GM18867 (cell line): ENCODE data around the gene CASR.

Experiments used
- ATAC-seq: cut with Tn5 transposase; IDR thresholded peaks from one replicate; pipeline ENCODE4 v1.9.1; 2021; ENCODE audit warnings: mild to moderate bottlenecking, moderate library complexity; ENCODE audit not compliant: unreplicated experiment

The CASR gene

DNA sequence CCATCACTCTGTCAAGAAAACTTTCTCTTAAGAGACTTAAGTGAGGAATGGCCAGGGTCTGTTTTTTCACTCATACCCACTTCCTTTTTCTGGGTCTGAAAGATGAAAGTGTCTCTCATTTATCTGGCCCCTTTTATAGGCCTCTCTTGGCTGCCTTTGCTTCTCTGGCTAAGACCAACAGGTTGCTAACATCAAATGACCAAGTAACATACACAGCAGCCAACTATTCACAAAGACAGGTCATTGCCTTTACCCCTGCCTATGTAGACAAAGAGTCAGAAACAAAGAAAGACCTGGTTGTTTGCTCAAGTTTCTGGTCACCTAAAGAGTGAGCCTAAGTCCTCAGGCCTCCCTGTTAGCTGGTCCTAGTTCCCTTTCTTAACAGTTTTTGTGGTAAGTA lies 117.6 kb downstream of the CASR start:
- ATAC-seq: no peak

DNA sequence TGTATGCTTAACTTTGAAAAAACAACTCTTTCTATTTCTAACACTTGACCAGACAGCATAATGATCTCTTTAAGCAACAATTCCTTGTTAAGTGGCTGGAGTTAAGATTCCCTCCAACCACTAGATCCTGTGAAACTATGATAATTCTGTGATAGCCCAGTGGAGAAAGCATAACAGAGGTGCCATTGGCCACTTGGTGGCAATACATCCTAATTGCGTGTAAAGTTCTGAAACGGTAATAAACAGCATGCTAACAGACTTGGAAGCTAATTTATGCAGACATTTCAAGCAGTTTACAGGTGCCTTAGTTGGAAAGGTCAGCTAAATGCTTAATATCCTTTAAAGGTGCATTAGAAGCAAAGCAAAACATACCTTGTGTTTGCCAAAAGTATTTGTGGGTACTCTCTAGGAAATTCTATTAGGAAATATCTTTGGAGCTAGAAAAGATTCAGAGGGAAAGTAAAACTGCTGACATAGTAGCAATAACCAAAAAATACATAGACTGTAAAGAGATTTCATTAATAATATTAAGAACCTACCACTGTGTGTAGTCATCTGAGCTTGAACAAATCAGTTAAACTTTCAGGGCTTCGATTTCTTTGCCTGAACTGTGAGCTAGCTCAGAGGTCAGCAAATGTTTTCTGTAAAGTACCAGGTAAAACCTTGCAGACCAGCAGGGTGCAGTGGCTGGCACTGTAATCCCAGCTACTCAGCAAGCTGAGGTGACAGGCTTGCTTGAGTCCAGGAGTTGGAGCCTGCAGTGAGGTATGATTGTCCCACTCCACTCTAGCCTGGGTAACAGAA lies 122.6 kb downstream of the CASR start:
- ATAC-seq: peak; percentile 55

DNA sequence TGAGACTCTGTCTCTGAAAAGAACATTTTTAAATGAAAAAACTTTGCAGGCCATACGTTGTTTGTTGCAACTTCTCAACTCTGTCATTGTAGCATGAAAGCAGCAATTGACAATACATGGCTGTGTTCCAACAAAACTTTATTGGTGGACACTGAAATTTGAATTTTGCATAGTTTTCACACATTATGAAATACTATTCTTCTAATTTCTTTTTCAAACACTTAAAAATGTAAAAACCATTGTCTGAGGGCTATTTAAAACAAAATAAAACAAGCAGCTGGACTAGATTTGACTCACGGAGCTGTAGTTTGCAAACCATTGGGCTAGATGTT lies 123.1 kb downstream of the CASR start:
- ATAC-seq: no peak

DNA sequence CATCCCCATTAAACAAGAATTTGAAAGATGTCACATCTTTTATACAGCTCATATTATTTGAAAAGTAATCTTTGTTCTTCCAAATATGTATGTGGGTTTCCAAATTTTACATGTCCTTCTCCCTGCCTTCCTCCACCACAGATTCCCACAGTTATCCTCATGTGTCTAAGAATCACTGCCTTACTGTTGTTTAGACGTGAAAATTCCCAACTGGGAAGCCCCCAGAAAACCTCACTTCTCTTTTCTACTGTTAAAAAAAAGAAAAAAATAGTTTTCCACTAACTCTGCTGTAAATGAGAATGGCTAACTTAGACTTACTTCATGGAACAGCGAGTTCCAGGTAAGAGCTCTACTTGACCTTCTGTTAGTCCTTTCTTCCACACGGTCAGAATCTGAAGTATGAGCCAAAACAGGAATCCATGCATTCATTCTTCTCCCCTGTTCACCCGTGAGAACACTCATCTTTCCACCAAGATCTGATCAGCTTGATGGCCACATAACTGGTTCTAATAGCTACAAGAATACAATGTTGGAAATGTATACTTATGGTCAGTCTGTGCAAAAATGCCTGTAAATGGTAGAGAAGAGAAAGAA lies 123.7 kb downstream of the CASR start:
- ATAC-seq: no peak

DNA sequence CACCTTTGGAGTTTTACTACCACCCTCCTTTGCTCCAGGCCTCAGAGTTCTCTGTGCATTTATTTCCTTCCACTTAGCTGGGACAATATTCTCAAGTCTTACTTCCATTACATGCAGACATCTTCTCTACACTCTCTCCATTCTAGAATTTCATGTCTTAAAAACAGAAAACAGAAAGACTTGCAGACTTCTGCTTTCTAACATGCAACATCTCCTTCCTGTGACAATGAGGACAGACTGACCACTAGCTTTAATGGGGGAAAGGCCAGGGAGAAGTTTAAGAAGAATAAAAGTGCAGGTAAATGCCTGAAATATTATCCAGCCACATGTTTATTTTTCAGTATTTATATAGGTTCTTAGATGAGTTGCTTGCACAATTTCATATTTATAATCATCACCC lies 124.5 kb downstream of the CASR start:
- ATAC-seq: no peak

DNA sequence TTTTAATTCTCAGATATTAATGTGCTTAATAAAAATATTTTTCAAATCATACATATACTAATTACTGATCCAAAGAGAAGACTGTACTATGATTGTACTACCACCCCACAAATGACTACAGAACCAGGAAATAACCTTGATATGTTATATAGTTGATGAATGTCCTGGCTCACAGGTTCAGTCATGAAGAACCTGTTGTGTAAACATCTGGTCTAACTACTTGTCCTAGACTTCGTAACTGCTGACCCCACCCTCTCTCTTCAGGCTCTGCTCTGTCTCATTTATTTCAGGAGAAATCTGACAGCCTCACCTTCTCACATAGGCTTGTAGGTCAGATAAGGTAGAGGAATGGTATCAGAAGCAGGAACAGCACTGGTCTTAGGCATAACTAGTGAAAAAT lies 126.9 kb downstream of the CASR start:
- no peak for ATAC-seq

DNA sequence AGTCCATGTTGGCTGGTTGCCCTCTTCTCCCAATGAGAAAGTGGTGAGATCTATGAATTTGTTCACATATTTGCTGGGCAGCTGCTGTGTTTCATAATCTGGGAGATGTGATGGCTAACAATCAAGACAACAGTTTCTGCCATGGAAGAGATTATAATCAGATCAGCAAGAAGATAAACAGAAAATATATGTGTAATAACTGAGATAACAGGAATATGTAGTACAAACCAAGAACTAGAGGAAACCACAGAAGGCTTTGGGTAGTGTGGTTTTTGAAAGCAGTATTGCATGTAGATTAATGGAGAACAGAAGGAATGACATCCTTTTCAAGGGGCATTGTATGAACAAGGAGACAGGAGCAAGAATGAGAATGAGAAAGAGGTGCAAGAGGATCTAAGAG lies 129.4 kb downstream of the CASR start:
- ATAC-seq: no peak

DNA sequence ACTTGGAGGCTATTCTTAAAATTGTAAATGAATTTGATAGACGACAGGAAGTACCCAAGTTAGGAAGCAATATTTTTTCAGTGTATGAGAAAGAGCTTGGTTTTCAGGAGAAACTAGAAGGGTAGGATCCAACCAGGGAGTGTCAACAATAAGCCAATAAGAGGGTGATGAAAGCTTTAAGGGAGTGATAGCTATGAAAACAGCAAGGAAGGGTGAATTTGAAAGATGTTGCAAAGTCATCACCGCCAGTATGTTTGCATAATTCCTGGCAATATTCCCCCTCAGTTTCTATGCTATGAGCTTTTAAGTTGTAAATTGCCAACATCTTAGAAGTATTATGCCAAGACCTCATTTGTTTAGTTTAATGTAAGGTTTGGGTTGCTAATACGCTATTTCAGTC lies 129.8 kb downstream of the CASR start:
- ATAC-seq: no peak

DNA sequence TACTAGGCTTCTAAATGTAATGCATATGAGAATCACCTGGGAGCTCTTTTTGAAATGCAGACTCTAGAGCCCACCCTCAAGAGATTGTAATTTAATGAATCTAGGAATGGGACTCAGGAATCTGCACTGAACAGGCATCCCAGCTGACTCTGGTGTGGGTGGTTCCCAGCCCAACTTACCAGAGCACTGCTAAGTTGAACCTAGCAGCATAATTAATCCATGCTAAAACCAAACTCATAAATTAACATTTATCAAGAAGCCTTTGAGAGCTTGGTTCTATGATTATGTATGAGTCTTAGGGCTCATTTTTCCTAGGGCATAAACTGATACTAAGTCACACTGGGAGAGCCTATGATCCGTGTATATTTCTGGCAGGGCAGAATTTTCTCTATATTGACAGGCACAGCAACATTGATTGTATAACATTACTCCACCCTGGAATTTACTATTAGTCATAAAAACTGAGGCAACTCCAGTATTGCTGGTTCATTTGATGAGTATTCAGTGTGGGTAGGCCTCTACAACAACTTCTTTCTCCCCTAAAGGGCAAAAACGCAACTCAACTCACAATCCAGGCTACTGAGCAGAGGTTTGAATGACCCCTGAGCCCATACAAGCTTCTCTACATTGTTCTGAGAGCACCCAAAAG lies 130.9 kb downstream of the CASR start:
- ATAC-seq: no peak

DNA sequence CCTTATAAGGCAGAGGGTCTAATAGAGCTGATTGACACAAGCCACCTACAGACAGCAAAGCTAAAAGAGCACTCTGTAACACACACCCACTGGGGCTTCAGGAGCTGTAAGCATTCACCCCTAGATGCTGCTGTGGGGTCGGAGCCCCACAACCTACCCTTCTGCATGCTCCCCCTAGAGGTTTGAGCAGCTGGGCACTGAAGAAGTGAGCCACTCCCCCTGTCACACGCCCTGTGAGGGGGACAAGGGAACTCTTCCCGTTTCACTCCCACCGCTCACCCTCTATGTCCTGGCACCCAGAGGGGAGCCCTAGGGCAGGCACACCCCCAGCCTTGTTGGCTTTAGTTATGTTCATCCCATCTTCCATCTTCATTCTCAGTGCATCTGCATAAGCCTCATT lies 132.2 kb downstream of the CASR start:
- no peak for ATAC-seq

DNA sequence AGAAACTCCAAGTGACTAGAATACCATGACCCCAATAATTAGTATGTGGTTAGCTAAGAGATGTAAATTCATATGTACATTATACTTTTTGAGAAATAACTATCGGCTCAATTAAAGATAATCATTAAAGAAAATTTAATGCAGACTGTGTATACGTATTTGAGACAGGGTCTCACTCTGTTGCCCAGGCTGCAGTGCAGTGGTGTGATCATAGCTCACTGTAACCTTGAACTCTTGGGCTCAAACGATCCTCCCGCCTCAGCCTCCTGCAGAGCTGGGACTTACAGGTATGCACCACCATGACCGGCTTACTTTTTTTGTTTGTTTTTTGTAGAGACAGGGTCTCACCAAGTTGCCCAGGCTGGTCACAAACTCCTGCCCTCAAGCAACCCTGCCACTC lies 132.9 kb downstream of the CASR start:
- ATAC-seq: no peak

DNA sequence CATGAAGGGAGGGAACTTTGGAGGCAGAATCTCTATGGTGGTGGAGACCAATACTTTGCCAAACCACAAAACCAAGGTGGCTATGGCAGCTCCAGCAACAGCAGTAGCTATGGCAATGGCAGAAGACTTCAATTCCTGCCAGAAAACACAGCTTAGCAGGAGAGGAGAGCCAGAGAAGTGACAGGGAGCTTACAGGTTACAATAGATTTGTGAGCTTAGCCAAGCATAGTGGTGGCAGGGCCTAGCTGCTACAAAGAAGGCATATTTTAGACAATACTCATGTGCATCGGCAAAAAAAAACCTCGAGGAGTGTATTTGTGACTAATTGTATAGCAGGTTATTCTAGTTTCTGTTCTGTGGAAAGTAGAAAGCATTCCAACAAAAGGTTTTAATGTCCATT lies 135.2 kb downstream of the CASR start:
- ATAC-seq: no peak

DNA sequence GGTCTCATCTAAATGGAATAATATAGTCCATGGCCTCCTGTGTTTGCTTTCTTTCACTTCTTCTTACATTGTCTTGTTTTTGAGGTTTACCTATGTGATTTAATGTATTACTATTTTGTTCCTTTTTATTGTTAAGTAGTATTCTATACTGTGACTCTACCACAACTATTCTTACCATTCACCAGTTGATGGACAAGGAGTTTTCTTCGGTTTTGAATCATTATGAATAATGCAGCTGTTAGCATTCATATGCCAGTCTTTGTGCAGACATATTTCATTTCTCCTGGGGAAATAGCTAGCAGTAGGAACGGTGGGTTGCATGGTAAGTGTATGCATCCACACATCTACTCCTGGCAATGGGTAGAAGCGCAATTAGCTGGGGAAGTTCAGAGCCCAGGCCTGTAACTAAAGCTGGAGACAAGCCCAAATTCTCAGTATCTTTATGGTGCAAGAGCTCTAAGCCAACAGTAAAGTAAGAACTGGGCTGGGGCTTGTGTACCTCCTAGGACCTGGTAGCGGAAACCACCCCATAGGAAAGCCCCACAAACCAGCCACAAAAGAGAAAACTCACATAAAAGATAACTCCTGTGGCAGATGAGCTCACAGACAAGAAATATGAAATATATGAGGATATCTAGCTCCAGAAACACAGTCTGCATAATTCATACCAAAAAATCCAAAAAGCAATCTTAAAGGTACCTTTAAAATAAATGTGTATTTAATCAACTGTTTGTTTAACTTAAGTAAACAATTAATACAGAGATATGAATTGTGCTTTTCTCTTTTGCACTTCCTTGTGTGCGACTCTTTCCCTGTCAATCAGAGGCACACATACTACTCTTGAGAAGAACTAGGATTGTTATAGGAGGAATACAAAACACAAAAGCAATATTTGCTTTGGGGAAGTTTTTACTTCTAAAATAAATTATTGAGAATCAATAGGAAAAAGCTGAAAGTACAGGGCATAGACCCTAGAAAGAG lies 138.9 kb downstream of the CASR start:
- ATAC-seq: no peak

DNA sequence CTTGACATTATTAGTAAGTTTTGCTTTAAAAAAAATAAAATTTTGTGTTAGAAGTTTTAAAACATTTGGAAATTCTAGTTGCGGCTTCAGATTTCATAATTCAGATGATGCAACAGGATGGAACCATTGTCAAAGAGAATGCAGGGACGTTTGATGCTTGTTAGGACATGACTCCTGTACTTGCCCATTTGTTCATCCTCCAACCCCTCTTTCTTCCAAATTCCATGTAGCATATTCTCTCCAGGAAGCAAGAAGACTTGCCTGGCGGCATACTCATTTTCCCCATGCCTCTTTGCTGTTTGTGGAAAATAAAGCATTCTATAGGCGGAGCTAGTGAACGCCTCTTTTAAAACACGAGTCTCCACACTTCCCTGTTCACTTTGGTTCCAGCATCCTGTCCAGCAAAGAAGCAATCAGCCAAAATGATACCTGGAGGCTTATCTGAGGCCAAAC lies 141.4 kb downstream of the CASR start, which contains the start of gene CSTA:
Gene CSTA, plus strand, starts transcription at position 378 of the 453 bp plus-strand sequence. Its CDS starts 45 bp downstream, at position 423.
- no peak for ATAC-seq

DNA sequence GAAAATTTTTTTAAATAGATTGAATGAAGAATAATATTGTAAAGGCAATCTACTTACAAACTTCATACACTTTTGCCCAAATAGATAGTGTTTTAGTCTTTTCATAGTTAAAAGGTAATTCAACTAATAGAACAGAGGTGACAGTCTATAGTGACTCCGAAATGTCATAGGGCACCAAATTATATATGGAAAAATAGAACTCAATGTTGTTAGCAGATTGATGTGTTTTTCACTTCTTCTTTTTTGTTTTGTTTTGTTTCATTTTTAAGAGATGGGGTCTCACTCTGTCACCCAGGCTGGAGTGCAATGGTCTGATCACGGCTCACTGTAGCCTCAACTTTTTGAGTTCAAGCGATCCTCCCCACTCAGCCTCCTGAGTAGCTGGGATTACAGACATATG lies 142.3 kb downstream of the CASR start:
- no peak for ATAC-seq

DNA sequence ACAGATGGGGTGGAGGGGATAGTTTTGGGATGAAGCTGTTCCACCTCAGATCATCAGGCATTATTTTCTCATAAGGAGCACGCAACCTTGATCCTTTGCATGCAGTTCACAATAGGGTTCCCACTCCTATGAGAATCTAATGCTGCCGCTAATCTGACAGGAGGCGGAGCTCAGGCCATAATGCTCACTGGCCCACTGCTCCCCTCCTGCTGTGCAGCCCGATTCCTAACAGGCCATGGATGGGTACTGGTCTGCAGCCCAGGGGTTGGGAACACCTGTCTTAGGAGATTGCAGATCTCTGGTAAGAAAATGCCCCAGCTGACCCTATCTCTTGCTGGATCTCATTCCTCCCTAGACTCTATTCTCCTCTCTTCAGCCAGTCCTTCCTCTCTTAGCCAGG lies 148.4 kb downstream of the CASR start:
- ATAC-seq: no peak

DNA sequence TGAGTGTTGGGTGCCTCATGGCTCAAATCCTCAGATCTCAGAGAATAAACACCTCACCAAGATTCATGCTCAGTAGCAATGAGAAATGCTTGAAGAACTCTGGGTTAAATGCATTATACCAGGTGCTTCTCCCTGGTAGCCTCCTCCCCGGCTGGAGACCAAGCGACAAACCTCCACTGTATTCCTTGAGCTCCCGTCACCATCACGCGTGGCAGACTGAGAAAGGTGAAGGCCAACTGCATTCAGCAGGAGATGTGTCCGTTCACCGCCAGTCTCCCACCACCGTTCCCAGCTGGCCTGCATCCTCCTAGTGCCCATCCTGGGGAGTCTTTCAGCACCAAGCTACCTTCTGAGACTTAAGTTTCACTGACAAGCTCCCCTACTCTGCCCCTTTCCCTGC lies 149.1 kb downstream of the CASR start:
- no peak for ATAC-seq
